Lung microvascular endothelial cell (primary cell): ENCODE data around the gene DST. TPM values are rescaled to one million over a fixed set of nuclear protein-coding genes. Genes with fewer than 3 reads are reported as not detected.

Source experiments
- DNase-seq, 2 donors: peaks; one replicate each; pipeline versions ENCODE4 v3.0.0 to v3.0.0-alpha.2; 2010; ENCODE audit warnings: low read depth in 2 of 2
- total RNA-seq: library from RNA; depleted of rRNA; stranded (reverse); fragments of >200 nt; gene quantifications from 2 replicates; pipeline ENCODE4 v1.2.1, GENCODE V29; 2014

The DST gene
- total RNA-seq, 1 donor from 2014 or later = 176 TPM

DNA sequence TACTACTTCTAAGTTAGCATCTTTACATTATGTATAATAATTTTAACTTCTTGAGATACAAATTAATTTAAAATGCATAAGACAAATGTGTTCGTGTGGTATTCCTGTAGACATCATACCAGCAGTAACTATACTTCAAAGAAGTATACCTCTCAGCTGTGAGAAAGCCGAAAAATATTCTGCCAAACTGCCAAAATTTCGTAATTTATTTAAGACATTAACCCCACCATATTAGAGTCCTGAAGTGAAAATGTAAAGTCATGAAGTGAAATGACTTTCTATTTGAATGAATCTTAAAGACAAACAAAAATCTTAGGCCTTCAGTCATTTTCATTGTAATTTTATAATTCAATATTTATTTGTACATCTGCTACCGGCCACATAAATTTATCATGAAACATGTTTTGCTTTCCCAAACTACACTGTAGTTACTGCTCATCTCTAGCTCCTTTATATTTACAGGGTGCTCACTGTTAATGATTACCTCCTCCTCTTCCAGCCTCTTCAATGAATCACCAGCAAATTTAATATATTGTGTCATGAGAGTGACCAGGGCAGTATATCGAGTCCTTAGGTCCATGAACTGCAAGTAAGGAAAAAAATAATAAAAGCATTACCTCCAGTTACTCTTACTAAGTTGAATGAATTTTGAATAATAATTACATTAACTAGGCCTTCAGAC lies 18.5 kb downstream of the DST start:
- DNase-seq = no peak

GRCh38 chr6:56620229-56620868 lies 22.3 kb downstream of the DST start:
- no peak for DNase-seq

DNA sequence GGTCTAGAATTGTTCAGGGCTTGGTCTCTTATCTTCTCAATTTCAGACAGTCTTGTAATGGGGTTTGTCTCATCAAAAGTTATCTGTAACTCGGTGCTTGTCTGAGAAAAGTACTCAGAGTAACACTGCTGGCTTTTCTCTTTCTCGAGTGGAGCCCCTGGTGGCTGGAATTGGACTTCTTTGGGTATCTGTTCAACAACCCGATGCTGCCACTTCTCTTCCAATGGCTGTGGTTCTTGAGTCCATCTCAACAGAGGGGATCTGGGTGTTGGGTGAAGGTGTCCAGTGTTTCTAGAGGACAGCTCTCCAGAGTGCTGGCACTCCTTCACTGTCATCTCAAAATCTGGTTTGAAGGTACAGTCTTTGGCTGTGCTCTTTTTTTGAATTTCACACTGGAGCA lies 24.6 kb downstream of the DST start:
- no peak for DNase-seq

DNA sequence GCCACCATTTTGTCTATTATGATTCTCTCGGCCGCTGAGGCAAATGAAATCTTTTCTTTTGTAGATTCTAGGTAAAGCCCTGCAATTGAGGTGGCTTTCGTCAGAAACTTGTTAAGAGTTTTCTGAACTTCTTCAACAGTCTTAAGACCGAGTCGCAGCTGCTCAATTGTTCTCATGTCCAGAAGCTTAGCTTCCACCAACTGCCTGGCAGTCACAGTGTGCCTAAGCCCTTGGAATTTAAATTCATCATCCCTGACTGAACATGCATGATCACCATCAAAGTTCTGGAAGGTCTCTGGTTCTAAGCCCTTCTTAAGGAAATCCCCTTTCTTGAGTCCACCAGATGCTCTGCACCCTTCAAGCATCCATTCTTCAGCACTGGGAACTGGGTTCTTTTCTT lies 25.7 kb downstream of the DST start:
- no peak for DNase-seq

DNA sequence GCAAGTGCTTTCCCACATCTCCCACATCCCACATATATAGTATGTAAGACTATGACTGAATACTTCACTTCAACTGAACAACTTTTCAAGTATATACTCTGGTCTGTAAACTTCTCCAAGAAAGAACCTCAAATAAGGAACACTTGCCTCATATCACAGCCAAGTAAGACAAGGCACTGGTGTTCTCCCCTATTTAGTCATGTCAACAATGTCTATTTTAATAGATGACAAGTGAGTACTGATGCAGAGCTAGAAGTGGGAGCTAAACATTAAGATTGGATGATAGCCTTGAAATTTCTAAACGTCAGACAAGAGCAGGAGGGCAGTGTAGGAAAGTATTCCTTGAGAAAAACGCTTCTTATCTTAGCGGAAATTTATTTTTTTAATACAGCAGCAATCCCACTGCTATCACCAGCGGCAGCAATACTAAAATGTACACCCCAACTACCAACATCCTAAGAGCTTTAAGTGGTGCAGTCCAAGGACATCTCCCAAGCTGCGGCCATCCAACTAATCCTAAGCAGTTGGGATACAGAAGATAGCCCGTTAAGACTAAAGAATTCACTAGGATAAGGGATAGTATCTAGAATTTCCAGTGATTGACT lies 29.3 kb downstream of the DST start:
- no peak for DNase-seq

- DNase-seq = no peak
These were observed 34.4 kb downstream of the DST start for GRCh38 chr6:56608332-56608731.

DNA sequence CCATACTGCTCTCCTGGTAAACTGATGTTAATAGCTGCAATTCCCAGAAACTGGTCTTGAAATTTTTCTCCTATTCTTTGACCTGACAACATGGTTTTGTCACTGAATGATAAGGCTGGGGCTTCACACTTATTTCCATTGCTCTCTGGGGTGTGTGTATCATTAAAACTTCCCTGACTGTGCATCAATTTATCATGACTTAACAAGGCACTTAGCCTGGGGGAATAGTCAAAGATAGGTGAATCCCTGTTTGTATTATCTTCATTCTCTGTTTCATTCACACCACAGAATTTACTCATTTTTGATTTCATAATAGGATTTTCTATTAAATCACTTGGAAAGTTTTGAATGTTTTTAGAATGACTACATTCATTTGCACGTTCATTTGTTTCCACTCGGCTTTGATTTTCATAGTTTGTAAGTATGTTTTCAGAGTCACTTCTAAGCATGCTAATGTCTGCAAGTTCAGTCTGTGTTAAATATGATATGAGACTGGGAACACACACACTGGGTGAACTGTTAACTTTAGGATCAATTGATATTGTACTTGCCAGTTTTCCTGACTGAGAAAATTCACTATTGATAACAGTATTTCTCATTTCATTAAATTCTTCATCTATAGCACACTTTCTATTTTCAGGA lies 35.5 kb downstream of the DST start:
- DNase-seq = no peak

DNA sequence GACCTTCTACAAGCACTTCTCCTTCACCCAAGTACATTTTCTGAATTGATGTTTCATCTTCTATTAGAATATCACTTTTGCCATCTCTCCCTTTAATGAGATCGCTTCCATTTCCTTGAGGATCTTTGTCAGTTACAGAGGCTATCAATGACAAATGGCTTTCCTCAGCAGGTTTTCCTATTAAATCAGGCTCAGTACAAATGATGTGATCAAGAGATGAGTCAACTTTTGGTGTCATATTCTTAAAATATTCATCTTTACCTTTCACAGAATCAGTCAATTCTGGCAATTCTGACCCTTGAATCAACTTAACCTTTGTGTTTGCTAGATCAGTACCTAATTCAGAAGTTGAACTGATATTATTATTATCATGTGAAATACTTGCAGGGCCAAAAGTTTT lies 37.3 kb downstream of the DST start:
- no peak for DNase-seq

DNA sequence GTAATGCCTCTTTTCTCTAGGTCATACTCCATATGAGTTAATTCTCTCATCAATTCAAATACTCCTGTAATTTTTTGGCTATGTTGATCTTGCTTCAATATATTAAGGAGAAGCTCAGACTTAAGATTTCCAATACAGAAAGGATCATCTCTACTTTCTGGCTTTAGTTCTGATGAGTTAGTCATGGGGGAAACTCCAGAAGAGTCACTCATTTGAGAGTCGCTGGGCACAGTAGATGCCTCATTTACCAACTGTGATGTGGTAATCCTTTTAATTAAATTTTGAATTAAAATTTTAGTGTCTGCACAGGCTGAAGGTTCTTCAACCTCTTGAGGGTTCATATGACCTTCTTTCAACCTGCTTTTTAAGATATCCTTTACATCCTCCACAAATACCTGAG lies 38.5 kb downstream of the DST start:
- no peak for DNase-seq

DNA sequence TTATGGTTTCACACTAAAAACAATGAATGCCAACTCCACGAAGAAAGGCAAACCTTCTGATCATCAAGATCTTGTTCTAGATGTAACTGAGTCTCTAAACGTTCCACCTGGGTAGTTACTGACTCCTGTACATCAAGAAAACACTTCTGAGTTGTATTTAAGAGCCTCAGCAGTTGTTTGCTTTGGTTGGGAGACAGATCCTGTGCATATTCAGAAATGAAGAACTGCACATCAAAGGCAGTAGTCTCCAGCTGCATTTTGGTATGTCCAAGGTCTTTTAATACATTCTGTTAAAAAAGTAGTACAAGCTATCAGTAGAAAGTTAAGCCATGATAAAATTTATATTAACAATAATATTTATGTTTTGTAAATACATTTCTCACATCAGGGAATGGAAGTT lies 41.3 kb downstream of the DST start:
- DNase-seq = no peak

- DNase-seq = peak; percentile 66 to 79
These were observed 47.1 kb downstream of the DST start for GRCh38 chr6:56595490-56596122.

DNA sequence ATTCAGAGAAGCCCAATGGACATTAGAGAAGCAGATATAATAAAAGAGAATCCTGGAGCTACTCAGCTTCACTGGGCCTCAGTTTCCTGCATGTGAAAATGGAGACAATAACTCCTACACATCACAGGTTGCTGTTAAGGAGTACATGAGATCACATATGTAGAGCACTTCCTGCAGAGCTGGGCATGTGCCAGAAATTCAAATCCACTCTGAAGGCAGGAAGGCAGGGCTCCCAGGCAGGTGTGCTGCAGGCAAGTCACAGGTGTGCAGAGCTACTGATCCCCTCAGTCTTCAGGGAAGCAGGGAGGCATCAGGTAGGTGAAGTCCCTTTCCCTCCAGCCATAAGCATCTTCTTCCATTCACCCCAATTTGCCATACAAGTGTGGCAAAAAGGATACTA lies 48.0 kb downstream of the DST start:
- peak in 1 of 2 donors; percentile 10 for DNase-seq

DNA sequence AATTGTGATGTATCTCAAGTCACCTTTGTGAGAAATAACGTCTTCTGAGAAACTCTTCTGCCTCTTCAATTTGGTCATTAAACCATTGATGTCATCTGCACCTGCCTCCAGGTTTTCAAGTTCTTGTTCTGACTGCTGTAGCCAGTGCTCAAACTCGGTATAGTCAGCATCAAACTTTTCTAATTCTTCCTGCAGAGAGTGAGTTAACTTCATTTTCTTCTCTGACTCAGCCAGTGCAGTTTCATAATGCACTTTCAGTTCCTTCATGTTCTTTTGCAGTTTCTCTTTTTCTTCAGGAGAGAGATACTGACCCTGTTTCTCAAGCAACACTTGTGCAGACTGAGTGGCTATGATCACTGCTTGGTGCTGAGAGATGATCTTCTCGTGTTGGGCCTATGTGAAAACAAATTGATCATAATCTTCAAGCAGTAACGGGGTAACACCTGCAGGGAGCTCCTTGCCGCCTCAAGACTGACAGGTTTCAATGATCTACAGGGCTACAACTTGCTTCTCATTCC lies 48.8 kb downstream of the DST start:
- DNase-seq = no peak

DNA sequence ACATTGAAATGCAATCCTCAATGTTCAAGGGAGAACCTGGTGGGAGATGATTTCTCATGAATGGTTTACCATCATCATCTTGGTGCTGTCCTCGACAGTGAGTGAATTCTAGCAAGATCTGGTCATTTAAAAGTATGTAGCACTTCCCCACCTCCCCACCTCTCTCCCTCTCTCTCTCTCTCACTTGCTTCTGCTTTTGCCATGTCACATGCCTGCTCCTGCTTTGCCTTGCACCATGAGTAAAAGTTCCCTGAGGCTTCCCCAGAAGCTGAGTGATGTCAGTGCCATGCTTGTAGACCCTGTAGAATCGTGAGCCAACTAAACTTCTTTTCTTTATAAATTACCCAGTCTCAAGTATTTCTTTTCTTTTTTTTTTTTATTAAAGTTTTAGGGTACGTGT lies 60.5 kb downstream of the DST start:
- no peak for DNase-seq

- DNase-seq = no peak
These were observed 61.3 kb downstream of the DST start for GRCh38 chr6:56581296-56581925.

DNA sequence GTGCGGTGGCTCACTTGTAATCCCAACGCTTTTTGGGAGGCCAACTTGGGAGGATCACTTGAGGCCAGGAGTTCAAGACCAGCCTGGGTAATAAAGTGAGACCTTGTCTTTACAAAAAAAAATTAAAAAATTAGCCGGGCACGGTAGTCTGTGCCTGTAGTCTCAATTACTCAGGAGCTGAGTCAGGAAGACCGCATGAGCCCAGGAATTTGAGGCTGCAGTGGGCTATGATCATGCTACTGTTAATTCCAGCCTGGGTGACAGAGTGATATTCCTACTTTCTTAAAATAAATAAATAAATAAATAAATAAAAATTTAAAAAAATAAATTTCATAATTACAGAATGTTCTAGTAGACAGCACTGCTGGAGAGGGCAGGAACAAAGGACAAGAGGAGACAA lies 62.4 kb downstream of the DST start:
- DNase-seq = no peak

GRCh38 chr6:56579155-56579851 lies 63.4 kb downstream of the DST start:
- DNase-seq = no peak

DNA sequence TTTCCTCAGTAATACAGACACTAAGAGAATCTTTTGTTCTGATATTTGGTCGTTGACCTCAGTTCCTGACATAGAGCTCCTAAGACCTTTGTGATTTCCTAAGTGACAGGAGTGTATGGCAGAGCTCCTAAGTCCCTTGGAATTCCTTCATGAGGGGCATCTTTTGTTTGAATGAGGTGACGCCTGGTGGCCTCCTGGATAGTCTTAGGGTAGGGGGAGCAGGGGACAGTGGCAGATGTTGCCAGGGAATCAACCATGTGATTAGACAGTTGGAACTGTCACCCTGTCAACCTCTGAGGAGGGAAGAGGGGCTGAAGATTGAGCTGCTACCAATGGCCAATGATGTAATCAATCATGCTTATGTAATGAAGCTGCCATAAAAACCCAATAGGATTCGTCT lies 67.0 kb downstream of the DST start:
- DNase-seq = no peak

GRCh38 chr6:56574292-56574691 lies 68.4 kb downstream of the DST start:
- no peak for DNase-seq

DNA sequence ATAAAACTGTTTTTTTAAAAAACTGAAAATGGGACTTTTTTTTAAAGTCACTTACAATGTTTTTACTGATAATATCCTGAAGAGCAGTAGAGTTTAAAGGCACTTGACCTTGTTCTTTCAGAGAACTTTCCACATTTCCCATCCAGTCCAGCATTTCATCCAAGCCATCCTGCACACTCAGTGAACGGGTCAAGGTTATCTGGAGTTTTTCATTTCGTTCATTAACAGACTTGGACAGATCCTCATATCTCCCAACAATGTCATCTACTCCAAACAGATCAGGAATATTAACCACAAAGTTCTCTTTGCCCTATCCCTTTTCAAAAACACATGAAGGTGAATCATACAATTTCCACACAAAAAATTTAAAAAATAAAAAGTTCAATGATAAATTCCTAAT lies 69.1 kb downstream of the DST start:
- DNase-seq = peak in 1 of 2 donors; percentile 44
